SK-N-MC (cell line): ENCODE results near the gene ADRB1.

Experiments used
- DNase-seq: peaks from one replicate; pipeline ENCODE4 v3.0.0-alpha.2; 2011; ENCODE audit warnings: low read depth, low spot score
- H3K27ac ChIP-seq: fragments of 200-600 bp; sonication (generic); 2 replicates; pipeline ENCODE4 v1.5.1; 2016; ENCODE audit warnings: mixed run types
- H3K36me3 ChIP-seq: fragments of 200-600 bp; sonication (generic); 2 replicates; pipeline ENCODE4 v1.6.1; 2017; ENCODE audit warnings: antibody characterized with exemption, low read length, mixed read lengths; ENCODE audit not compliant: insufficient read depth
- H3K4me3 ChIP-seq: fragments of 200-600 bp; sonication (generic); 2 replicates; pipeline ENCODE4 v1.5.1; 2016
- H3K9ac ChIP-seq: fragments of 200-600 bp; sonication (generic); 2 replicates; pipeline ENCODE4 v1.8.0; 2017; ENCODE audit warnings: mixed run types, mixed read lengths; ENCODE audit not compliant: insufficient read length
- H3K9me3 ChIP-seq: fragments of 200-600 bp; sonication (generic); 2 replicates; pipeline ENCODE4 v1.6.1; 2017; ENCODE audit warnings: low read depth, mild to moderate bottlenecking, antibody characterized with exemption, low read length, moderate library complexity, mixed read lengths
- EZH2 ChIP-seq: fragments of 200-600 bp; sonication (generic); IDR thresholded peaks from one replicate; pipeline ENCODE4 v1.6.1; 2017; ENCODE audit warnings: antibody characterized with exemption
- FOXP2 ChIP-seq: optimal IDR thresholded peaks from 2 replicates; pipeline ENCODE3; 2011; ENCODE audit warnings: mild to moderate bottlenecking, moderate library complexity; ENCODE audit not compliant: insufficient read depth; ENCODE audit errors: extremely low read length, control extremely low read depth
- POLR2AphosphoS5 ChIP-seq: IDR thresholded peaks from 2 replicates; pipeline ENCODE4 v1.6.1; 2012; ENCODE audit warnings: mild to moderate bottlenecking, low read depth, low read length, borderline replicate concordance

The ADRB1 gene

GRCh38 chr10:114010316-114010715 is 33.4 kb upstream of the ADRB1 start:
- Histone ChIP-seq H3K9me3 (no peaks in the 10 kb centered on the region), H3K9ac (no peak overlapping the region), H3K4me3 (no peak overlapping the region), H3K36me3 (no peaks in the 10 kb centered on the region), H3K27ac (no peak overlapping the region)
- TF ChIP-seq FOXP2 (no peak), POLR2AphosphoS5 (no peak), EZH2 (no peak)
- DNase-seq = no peak

GRCh38 chr10:114012650-114013049 is 31.0 kb upstream of the ADRB1 start:
- H3K36me3 ChIP-seq = no peaks in the 10 kb centered on the region
- H3K9me3 ChIP-seq = no peaks in the 10 kb centered on the region
- no peak overlapping the region for H3K27ac ChIP-seq
- TF ChIP-seq FOXP2 = no peak
- TF ChIP-seq POLR2AphosphoS5 = no peak
- no peak for TF ChIP-seq EZH2
- DNase-seq = no peak
- H3K4me3 ChIP-seq = no peak overlapping the region
- H3K9ac ChIP-seq = no peak overlapping the region

- no peak for TF ChIP-seq EZH2
- no peak for TF ChIP-seq FOXP2
- no peak for TF ChIP-seq POLR2AphosphoS5
- Histone ChIP-seq H3K36me3 (no peaks in the 10 kb centered on the region), H3K27ac (no peak overlapping the region), H3K4me3 (no peak overlapping the region), H3K9ac (no peak overlapping the region), H3K9me3 (no peaks in the 10 kb centered on the region)
- no peak for DNase-seq
These were observed 28.0 kb upstream of the ADRB1 start for GRCh38 chr10:114015708-114016107.

- no peaks in the 10 kb centered on the region for H3K36me3 ChIP-seq
- no peak overlapping the region for H3K27ac ChIP-seq
- no peak overlapping the region for H3K9ac ChIP-seq
- H3K9me3 ChIP-seq = no peaks in the 10 kb centered on the region
- TF ChIP-seq POLR2AphosphoS5 (no peak), FOXP2 (no peak), EZH2 (no peak)
- no peak overlapping the region for H3K4me3 ChIP-seq
- no peak for DNase-seq
These were observed 26.4 kb upstream of the ADRB1 start for GRCh38 chr10:114017271-114017670.

- Histone ChIP-seq H3K9me3 (no peaks in the 10 kb centered on the region), H3K36me3 (no peaks in the 10 kb centered on the region), H3K27ac (no peak overlapping the region), H3K4me3 (no peak overlapping the region), H3K9ac (no peak overlapping the region)
- no peak for TF ChIP-seq POLR2AphosphoS5
- TF ChIP-seq EZH2 = no peak
- TF ChIP-seq FOXP2 = no peak
- DNase-seq = no peak
These were observed 25.8 kb upstream of the ADRB1 start for GRCh38 chr10:114017873-114018272.

GRCh38 chr10:114019226-114019625 is 24.4 kb upstream of the ADRB1 start:
- no peak for TF ChIP-seq EZH2
- no peak for TF ChIP-seq POLR2AphosphoS5
- no peak for TF ChIP-seq FOXP2
- Histone ChIP-seq H3K9ac (no peak overlapping the region), H3K27ac (no peak overlapping the region), H3K36me3 (no peaks in the 10 kb centered on the region), H3K4me3 (no peak overlapping the region), H3K9me3 (no peaks in the 10 kb centered on the region)
- DNase-seq = no peak

GRCh38 chr10:114021154-114021553 is 22.5 kb upstream of the ADRB1 start:
- Histone ChIP-seq H3K36me3 (no peaks in the 10 kb centered on the region), H3K4me3 (no peak overlapping the region), H3K9ac (no peak overlapping the region), H3K27ac (no peak overlapping the region), H3K9me3 (no peaks in the 10 kb centered on the region)
- no peak for DNase-seq
- TF ChIP-seq EZH2 (no peak), FOXP2 (no peak), POLR2AphosphoS5 (no peak)

GRCh38 chr10:114021717-114022680 is 21.7 kb upstream of the ADRB1 start:
- TF ChIP-seq FOXP2 (no peak), EZH2 (no peak), POLR2AphosphoS5 (no peak)
- H3K9ac ChIP-seq = no peak overlapping the region

More at GRCh38 chr10:114021717-114022680, 21.7 kb upstream of the ADRB1 start:
- H3K27ac ChIP-seq = no peak overlapping the region
- H3K36me3 ChIP-seq = no peaks in the 10 kb centered on the region
- no peak overlapping the region for H3K4me3 ChIP-seq
- H3K9me3 ChIP-seq = no peaks in the 10 kb centered on the region
- DNase-seq = no peak
